A172 (cell line): Measurements from ENCODE around the gene CCDC149. TPM values are rescaled to one million over a fixed set of nuclear protein-coding genes. Genes with fewer than 3 reads are reported as not detected.

Experiments used
- DNase-seq: peaks from one replicate; pipeline ENCODE4 v3.0.0-alpha.2; 2015; ENCODE audit warnings: low spot score
- total RNA-seq: library from RNA; depleted of rRNA; stranded (reverse); fragments of >200 nt; shearing (Covaris generic); gene quantifications from 2 replicates; pipeline ENCODE4 v1.2.3, GENCODE V29; 2014

CCDC149 gene
- total RNA-seq, 1 experiment from 2014 or later = 2.8 TPM

- no peak for DNase-seq
These were observed 110.2 kb downstream of the CCDC149 start for GRCh38 chr4:24802648-24803047.

- no peak for DNase-seq
These were observed 111.5 kb downstream of the CCDC149 start for GRCh38 chr4:24801136-24801855.

- DNase-seq = no peak
These were observed 112.4 kb downstream of the CCDC149 start for GRCh38 chr4:24800325-24800895.

- DNase-seq = no peak
These were observed 113.1 kb downstream of the CCDC149 start for GRCh38 chr4:24799544-24800324.

- no peak for DNase-seq
These were observed 113.7 kb downstream of the CCDC149 start for GRCh38 chr4:24799196-24799543.

GRCh38 chr4:24798036-24798610 is 114.7 kb downstream of the CCDC149 start:
- DNase-seq = no peak

GRCh38 chr4:24796620-24797019 is 116.2 kb downstream of the CCDC149 start:
- DNase-seq = no peak

GRCh38 chr4:24795666-24796381 is 117.0 kb downstream of the CCDC149 start:
- DNase-seq = no peak

GRCh38 chr4:24794916-24795665 is 117.8 kb downstream of the CCDC149 start, which contains the start of gene SOD3:
SOD3 (plus strand) TSS chr4:24795573; CDS start chr4:24799522, 3,949 bp downstream.
- DNase-seq = peak; percentile 84

GRCh38 chr4:24794480-24794879 is 118.4 kb downstream of the CCDC149 start:
- DNase-seq = peak; percentile 74

- DNase-seq = no peak
These were observed 118.8 kb downstream of the CCDC149 start for GRCh38 chr4:24794051-24794450.

GRCh38 chr4:24793219-24794005 is 119.4 kb downstream of the CCDC149 start:
- DNase-seq = peak; percentile 47

- no peak for DNase-seq
These were observed 120.3 kb downstream of the CCDC149 start for GRCh38 chr4:24792552-24792951.

- DNase-seq = no peak
These were observed 121.8 kb downstream of the CCDC149 start for GRCh38 chr4:24791043-24791442.

GRCh38 chr4:24783506-24783905 is 129.3 kb downstream of the CCDC149 start:
- DNase-seq = no peak

- peak; percentile 53 for DNase-seq
These were observed 130.7 kb downstream of the CCDC149 start for GRCh38 chr4:24781999-24782745.

GRCh38 chr4:24780936-24781495 is 131.8 kb downstream of the CCDC149 start:
- no peak for DNase-seq

GRCh38 chr4:24778464-24779225 is 134.2 kb downstream of the CCDC149 start:
- peak; percentile 75 for DNase-seq
